G401.6 (cell line): ENCODE measurements around the gene CCR3.

Experiments
- FAIRE-seq: peaks from 2 replicates; lab custom pipeline; 2012; peaks lifted over from hg19 to GRCh38; lab: Jason Lieb, UNC

Gene CCR3

GRCh38 chr3:46276497-46277099 is 34.3 kb downstream of the CCR3 start:
- no peak for FAIRE-seq

DNA sequence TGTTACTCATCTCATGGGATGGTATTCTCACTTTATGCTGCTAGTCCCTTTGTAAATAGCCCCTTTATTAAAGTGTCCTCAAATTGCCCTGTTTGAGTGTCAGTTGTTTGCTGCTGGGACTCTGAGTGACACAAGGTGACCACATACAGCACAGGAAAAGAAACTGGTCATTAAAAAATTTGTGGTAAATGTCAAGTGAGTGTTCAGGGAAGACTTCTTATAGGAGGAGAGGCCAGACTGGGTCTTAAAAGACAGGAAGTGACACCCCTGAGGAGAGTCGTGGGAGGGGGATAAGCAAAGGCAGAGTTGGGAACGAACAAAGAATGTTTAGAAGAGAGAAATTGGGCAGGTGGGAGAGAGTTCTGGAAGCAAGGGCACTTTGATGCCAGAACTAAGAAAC is 35.2 kb downstream of the CCR3 start:
- FAIRE-seq: no peak

- no peak for FAIRE-seq
Observed at GRCh38 chr3:46278816-46279672, 36.8 kb downstream of the CCR3 start.

DNA sequence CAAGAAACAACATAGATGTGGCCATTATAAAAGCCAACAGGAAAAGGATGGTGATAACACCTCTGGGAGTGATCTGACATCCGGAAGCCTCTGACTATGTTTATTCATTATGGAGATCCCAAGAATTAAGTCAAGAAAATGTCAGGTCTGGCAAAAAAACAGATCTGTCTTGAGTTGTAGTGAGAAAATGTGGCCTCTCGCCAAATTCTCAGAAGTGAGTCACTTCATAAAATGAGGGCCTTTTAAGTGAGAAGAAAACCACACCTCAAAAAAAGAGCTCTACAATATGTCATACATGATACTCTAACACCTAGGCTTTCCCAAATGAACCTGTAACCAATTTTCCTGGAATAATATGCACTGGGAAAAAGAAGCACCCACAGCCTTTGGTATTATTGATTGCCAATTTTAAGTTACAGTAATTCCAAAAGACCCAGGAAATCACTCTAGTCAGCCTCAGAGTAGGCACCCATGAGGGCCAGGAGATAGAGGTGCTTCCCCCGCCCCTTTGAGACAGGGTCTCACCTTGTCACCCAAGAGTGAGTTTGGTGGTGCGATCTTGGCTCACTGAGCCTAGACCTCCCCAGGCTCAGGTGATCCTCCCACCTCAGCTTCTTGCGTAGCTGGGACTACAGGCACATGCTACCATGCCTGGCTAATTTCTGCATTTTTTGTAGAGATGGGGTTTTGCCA is 38.0 kb downstream of the CCR3 start:
- no peak for FAIRE-seq

- no peak for FAIRE-seq
Observed at GRCh38 chr3:46281551-46281950, 39.3 kb downstream of the CCR3 start.

DNA sequence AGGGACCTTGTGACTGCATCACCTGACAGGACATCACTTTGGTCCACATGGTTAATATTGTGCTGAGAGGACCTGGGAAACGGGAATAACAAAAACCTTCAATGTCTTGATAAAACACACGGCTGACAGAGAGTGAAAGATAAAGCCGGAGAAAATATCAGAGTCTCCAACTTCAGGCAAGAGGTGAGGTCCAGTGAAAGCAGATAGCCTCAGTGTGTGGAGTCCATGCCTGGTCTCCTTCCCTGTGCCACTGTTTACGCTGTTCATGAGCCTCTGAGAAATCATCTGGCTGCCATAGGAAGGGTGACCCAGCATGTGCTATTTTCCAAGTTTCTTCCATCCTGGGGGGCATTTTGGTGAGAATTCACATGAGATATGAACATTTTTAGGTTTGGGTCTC is 39.8 kb downstream of the CCR3 start:
- no peak for FAIRE-seq

GRCh38 chr3:46282696-46283095 is 40.4 kb downstream of the CCR3 start:
- no peak for FAIRE-seq

GRCh38 chr3:46283881-46284450 is 41.7 kb downstream of the CCR3 start:
- no peak for FAIRE-seq

DNA sequence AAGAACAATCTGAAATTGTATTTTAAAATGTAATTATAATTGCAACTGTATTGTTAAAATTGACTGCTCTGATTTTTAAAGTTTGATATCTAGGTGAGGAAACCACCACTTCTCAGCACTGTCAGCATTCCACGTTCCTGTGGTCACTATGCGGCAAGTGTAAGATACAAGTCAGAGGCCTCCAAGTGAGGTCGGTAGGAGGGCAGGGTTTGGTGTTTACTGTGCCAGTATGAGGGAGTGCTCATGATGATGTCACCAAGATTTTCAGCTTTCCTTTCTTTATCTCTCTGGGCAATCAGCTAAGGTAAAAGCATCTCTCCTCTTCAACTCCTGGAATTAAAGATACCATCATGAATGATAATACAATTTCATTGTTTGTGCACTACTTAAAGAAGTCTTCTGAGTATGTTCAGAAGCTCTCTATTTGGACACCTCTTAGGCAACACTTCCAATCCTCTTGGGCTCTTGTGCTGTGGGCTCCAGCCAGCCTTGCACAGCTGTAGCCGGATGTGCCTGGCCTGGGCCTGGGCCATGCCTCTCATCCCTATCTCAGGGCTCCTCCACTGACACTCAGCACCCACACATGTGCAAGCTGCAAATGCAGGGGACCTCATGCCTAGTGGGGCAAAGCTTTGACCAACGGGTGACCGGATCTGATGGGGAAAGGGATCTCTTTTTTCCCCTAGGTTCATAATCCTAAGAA is 42.9 kb downstream of the CCR3 start:
- FAIRE-seq: no peak

GRCh38 chr3:46285931-46286619 is 43.8 kb downstream of the CCR3 start:
- no peak for FAIRE-seq

- no peak for FAIRE-seq
Observed at GRCh38 chr3:46286947-46287565, 44.8 kb downstream of the CCR3 start.

GRCh38 chr3:46289551-46289950 is 47.3 kb downstream of the CCR3 start:
- no peak for FAIRE-seq

- FAIRE-seq: no peak
Observed at GRCh38 chr3:46289966-46290365, 47.7 kb downstream of the CCR3 start.

DNA sequence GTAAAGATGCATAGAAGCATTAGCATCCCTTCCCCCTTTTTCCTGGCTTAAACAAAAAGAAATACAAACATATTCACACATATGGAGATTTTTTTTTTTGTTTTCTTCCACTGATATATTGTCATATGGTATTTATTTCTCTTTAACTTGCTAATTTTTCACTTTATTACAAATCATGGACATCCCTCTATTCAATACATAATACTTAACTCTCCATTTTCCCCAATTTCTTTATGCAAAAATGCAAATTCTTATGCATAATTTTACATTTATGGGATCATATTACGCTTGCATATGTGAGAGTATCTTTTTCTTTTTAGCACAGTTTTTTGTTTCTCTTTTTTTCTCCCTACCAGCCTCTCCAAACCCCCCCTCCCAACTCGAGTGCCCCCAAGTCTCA is 48.8 kb downstream of the CCR3 start:
- FAIRE-seq: no peak

DNA sequence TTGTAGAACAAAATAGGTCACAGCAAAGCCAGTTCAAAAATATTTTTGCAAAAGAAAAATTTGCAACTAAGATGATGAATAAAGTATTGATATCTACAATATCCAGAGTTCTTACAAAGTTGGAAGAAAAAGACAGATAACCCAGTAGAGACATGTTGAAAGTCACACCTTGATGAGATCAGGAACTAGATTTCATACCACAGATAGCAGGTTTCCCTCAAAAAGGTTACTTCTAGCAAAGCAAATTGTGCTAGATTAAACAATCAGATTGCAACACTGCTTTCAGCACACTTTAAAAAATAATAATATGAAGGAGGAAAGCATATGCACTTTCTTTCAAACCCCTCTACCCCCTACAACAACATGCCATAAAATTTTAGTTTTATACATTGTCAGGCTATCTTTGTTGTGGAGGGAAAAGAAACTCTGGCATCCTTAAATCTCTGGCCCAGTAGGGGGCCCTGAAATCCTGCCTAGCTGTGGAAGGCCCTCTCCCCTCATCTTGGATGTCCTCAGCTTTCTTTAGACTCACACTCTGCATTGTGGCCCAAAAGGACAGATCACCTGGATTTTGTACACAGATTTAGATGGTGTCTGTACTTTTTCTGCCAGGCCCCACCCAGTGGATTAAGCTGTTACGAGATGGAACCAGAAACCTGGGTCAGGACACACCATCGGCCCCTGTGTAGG is 50.9 kb downstream of the CCR3 start:
- no peak for FAIRE-seq

- FAIRE-seq: no peak
Observed at GRCh38 chr3:46293991-46294833, 52.0 kb downstream of the CCR3 start.

GRCh38 chr3:46296826-46297225 is 54.6 kb downstream of the CCR3 start:
- no peak for FAIRE-seq

GRCh38 chr3:46297658-46298423 is 55.6 kb downstream of the CCR3 start:
- FAIRE-seq: no peak
